Spinal cord (tissue), 10 donors: Measurements from ENCODE around the gene SEPTIN7. TPM values are rescaled to one million over a fixed set of nuclear protein-coding genes. Genes with fewer than 3 reads are reported as not detected.

Source experiments
- DNase-seq, 6 donors: peaks; one replicate each; pipeline versions ENCODE4 v3.0.0 to v3.0.0-alpha.2; 2013 to 2015; ENCODE audit warnings: low spot score in 6 of 6, low read depth in 4 of 6
- H3K27ac ChIP-seq: one replicate; pipeline ENCODE4 v1.5.1; 2013; ENCODE audit warnings: low read depth, low read length, control low read depth
- H3K27me3 ChIP-seq: one replicate; pipeline ENCODE4 v1.6.1; 2013; ENCODE audit warnings: low read length; ENCODE audit not compliant: control insufficient read depth, insufficient read depth
- H3K36me3 ChIP-seq: one replicate; pipeline ENCODE4 v1.6.1; 2013; ENCODE audit warnings: low read length; ENCODE audit not compliant: control insufficient read depth, insufficient read depth
- H3K4me1 ChIP-seq: one replicate; pipeline ENCODE4 v1.6.1; 2013; ENCODE audit warnings: low read length; ENCODE audit not compliant: control insufficient read depth, insufficient read depth
- H3K4me3 ChIP-seq: one replicate; pipeline ENCODE4 v1.5.1; 2013; ENCODE audit warnings: low read depth, low read length, control low read depth
- H3K9me3 ChIP-seq: one replicate; pipeline ENCODE4 v1.6.1; 2013; ENCODE audit warnings: low read length; ENCODE audit not compliant: control insufficient read depth, insufficient read depth
- WGBS: methylation state at CpG from one replicate; pipeline ENCODE4 v1.1.5; 2013; ENCODE audit warnings: missing lambda C conversion rate; ENCODE audit not compliant: insufficient coverage; 5-methylcytosine and 5-hydroxymethylcytosine counted together
- polyA plus RNA-seq, 2 donors: library from polyadenylated mRNA; unstranded; fragments of 120-200 nt; gene quantifications; one replicate each; pipeline ENCODE4 v1.2.1, GENCODE V29; 2013; ENCODE audit not compliant: insufficient read length in 2 of 2
- total RNA-seq, 2 donors: library from RNA; depleted of rRNA in 1 of 2; stranded (reverse); fragments of 120-200 nt in 1 of 2; fragments of >200 nt in 1 of 2; gene quantifications; one replicate each; pipeline versions ENCODE4 v1.2.3 to v1.2.4, GENCODE V29; 2013 to 2014
- donor health status: healthy.

Gene SEPTIN7
- total and polyA plus RNA-seq, 4 donors = 458 to 600 (median 521) TPM

DNA sequence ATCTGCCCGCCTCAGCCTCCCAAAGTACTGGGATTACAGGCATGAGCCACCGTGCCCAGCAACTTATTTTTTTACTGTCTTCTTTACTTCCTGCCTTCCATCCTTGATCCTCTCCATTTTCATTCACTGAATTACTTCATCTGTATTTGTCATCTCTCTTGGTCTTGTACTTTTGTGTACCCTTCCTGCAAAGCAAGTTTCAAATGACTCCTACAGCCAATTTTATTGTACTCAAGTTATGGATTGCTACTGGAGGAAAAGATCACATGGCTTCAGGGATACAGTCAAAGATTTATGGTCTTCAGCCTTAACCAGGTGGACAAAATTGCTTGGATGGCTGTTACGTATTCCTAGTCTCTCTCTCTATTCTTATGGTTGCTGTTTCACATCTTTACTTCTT lies 22.6 kb downstream of the SEPTIN7 start:
- Histone ChIP-seq H3K27ac (no peak overlapping the region), H3K36me3 (no peaks in the 10 kb centered on the region), H3K4me3 (no peak overlapping the region), H3K27me3 (no peaks in the 10 kb centered on the region), H3K9me3 (no peaks in the 10 kb centered on the region), H3K4me1 (no peaks in the 10 kb centered on the region)
- DNase-seq = no peak
- WGBS = 95% methylated on average over 2 of the region's 3 CpGs

DNA sequence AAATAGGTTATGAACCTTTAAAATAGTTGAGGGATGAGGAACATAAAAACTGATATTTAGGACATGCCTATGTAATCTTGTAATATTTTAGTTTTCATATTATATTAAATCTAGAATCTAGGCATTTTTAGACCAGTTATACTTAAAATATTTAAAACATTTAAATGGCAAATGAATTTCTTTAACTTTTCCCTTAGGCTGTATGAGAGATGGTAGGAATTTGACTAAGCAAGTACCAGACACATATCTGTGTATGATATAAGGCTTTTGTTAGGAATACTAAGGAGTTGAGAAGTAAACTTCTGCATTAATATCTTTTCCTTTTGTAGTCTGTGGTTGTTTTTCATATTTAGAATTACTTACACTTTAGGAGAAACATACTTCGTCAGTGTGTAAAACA lies 25.1 kb downstream of the SEPTIN7 start:
- Histone ChIP-seq H3K4me1 (no peaks in the 10 kb centered on the region), H3K27me3 (no peaks in the 10 kb centered on the region), H3K9me3 (no peaks in the 10 kb centered on the region), H3K36me3 (no peaks in the 10 kb centered on the region), H3K27ac (no peak overlapping the region), H3K4me3 (no peak overlapping the region)
- WGBS = no CpG with 5 or more reads among the region's 1 CpG
- no peak for DNase-seq

DNA sequence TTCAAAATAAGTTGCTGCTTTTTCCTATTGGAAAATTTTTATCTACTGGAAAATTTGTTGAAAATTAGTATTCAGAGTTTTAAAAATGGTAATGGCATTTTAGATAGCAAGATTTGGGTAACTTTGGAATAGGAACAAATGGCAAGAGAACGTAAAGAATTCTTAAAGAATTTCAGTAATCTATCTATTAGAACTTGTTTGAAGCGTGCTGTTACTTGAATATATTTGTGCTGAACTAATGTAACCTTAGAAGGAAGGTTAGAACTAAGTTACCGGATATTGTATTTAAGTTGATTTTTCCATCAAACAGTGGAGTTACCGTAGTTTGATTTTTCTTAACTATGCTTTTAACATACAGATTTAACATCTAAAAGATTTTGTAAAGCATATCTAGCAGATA lies 25.9 kb downstream of the SEPTIN7 start:
- H3K9me3 ChIP-seq = no peaks in the 10 kb centered on the region
- H3K27ac ChIP-seq = no peak overlapping the region
- no peak overlapping the region for H3K4me3 ChIP-seq
- H3K4me1 ChIP-seq = no peaks in the 10 kb centered on the region
- no peak for DNase-seq
- H3K27me3 ChIP-seq = no peaks in the 10 kb centered on the region
- no CpG with 5 or more reads among the region's 4 CpGs for WGBS
- H3K36me3 ChIP-seq = no peaks in the 10 kb centered on the region

DNA sequence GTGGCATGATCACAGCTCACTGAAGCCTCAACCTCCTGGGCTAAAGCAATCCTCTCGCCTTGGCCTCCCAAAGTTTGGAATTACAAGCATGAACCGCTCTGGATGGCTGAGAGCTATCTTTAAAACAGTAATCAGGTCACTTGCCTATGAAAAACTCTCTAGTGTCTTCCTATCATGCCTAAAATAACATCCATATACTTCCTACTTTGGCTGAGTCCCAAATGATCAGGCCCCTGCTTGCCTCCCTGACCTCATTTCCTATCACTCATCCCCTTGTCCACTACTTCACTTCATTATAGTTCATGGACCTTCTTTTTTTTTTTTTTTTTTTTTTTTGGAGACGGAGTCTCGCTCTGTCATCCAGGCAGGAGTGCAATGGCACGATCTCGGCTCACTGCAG lies 28.0 kb downstream of the SEPTIN7 start:
- Histone ChIP-seq H3K27ac (no peak overlapping the region), H3K4me1 (no peaks in the 10 kb centered on the region), H3K9me3 (no peaks in the 10 kb centered on the region), H3K36me3 (no peaks in the 10 kb centered on the region), H3K27me3 (no peaks in the 10 kb centered on the region), H3K4me3 (no peak overlapping the region)
- WGBS = 97% methylated on average over 6 of the region's 6 CpGs
- DNase-seq = no peak

DNA sequence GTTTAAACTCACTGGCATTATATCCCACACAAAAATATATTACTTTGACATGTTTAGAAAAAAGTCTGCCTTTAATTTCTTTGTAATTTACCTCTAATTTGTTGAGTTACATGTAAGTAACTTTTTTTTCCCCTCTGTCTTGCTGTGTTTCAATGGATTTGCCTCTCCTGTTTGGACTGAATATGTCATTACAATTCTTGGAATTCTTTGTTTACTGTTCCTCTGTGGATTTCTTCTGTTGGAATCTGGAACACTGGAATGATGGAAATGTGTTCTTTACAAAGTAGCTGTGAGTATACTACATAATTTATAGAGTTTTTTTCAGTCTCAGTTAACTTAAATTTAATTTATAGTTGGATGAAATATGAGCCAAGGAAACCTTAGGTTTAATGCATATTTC lies 30.4 kb downstream of the SEPTIN7 start:
- Histone ChIP-seq H3K27me3 (no peaks in the 10 kb centered on the region), H3K36me3 (no peaks in the 10 kb centered on the region), H3K9me3 (no peaks in the 10 kb centered on the region), H3K4me3 (no peak overlapping the region), H3K27ac (no peak overlapping the region), H3K4me1 (no peaks in the 10 kb centered on the region)
- peak in 1 of 6 donors; percentile 10 for DNase-seq

DNA sequence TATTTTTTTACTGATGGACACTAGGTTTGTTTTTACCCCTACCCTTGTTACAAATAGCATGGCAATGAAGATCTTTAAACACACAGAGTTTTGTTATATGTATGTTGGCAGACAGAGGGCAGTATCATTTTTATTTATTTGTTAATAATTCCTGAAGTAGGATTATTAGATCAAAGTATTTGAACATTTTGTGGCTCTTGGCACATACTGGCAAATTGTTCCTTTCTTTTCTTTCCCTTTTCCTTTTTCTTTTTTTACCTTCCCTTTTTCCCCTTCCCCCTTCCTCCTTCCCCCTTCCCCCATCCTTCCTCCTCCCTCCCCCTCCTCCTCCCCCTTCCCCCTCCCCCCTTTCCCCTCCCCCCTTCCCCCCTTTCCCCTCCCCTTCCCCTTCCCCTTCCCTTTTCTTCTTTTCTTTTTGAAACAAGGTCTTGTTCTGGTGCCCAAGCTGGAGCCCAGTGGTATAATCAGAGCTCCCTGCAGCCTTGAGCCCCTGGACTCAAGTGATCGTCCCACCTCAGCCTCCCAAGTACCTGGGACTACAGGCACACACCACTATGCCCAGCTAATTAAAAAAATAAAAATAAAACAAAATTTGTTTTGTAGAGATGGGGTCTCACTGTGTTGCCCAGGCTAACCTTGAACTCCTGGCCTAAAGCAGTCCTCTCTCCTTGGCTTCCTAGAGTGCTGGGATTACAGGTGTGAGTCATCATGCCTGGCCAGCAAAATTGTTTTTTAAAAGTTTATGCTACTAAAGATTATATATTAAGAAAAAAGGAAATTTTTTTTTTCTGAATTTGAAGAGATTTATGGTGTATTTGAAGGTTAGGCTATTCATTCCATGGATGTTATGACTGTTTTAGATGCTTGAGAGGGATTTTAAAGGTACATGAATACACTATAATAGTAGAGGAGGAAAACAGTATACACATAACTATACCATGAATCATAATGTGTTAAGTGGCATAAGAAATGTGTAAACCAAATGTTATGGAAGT lies 39.3 kb downstream of the SEPTIN7 start:
- Histone ChIP-seq H3K27me3 (no peaks in the 10 kb centered on the region), H3K27ac (no peak overlapping the region), H3K4me1 (no peaks in the 10 kb centered on the region), H3K9me3 (no peaks in the 10 kb centered on the region), H3K4me3 (no peak overlapping the region), H3K36me3 (no peaks in the 10 kb centered on the region)
- WGBS = no CpG with 5 or more reads among the region's 1 CpG
- no peak for DNase-seq

DNA sequence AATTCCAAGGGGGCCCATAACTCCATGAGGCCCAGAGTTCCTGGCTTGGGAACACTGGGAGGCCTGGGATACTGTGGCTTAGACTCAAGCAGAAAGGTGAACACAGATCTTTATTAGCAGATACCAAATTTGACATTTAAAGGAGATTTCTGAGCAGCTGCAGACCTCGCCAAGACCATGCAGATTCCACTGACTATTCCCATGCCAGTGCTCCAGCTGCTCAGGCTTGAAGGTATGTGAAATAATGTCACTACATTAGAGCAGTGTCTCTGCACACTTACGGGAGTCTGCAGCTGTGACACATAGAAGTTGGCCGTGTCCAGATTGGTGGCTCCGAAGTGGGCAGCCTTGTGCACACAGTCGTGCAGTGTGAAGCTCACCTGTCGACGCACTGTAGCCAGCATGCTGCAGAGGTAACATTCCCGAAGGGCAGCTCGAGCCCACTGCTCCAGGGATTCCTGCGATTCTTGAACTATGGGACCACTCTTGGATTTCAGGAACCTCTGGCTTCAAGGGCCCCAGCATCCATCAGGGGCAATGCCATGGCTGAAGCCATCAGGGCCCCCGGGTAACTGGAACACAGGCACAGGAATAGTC lies 46.1 kb downstream of the SEPTIN7 start:
- peaks cover 7% of the 10 kb centered on the region for H3K36me3 ChIP-seq
- H3K4me3 ChIP-seq = no peak overlapping the region
- DNase-seq = no peak
- WGBS = 92% methylated on average over 10 of the region's 11 CpGs
- no peaks in the 10 kb centered on the region for H3K9me3 ChIP-seq
- no peaks in the 10 kb centered on the region for H3K4me1 ChIP-seq
- H3K27ac ChIP-seq = no peak overlapping the region
- no peaks in the 10 kb centered on the region for H3K27me3 ChIP-seq

DNA sequence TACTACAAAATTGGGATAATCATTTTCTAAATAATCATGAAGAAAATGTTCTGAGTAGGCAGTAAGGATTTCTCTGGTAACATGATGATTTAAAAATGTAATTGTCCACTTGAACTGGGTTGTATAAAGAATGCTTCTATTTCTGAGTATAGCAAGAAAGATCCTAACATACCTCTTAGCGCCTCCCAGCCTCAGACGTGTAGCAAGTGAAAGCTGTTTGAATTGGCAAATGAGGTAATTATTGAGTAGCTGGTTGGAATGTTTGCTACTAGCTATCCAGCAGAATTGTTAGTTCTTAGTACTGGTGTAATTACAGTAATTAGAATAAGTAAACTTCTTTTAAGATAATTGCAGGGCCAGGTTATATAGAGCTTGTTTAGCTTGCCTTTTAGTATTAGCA lies 47.9 kb downstream of the SEPTIN7 start:
- Histone ChIP-seq H3K36me3 (peaks cover 7% of the 10 kb centered on the region), H3K9me3 (no peaks in the 10 kb centered on the region), H3K27ac (no peak overlapping the region), H3K4me1 (no peaks in the 10 kb centered on the region), H3K4me3 (no peak overlapping the region), H3K27me3 (no peaks in the 10 kb centered on the region)
- DNase-seq = peak in 1 of 6 donors; percentile 20
- WGBS = no CpG with 5 or more reads among the region's 2 CpGs

DNA sequence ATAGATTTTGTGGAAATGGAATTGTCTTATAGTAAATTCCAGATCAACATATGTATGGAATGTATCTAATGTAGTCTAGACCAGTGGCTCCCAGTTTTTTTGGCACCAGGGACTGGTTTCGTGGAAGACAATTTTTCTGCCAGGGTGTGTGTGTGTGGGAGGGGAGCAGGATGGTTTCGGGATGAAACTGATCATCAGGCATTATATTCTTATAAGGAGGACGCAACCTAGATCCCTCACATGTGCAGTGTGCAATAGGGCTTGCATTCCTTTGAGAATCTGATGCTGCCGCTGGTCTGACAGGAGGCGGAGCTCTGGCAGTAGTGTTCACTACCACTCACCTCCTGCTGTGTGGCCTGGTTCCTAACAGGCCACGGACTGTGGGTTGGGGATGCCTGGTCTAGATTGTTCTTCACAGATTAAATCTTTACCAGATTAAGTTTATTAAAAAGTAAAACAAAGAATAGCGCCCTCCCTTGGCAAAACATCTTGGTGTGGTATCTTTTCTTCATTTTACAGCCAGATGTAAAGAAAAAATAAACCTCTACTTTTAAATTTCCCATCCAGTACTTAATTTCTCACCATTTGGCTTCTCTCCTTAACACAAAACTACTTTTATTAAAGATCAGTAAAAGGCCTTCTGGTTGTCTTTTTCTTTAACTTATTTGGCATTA lies 48.4 kb downstream of the SEPTIN7 start:
- DNase-seq = peak in 1 of 6 donors; percentile 1
- no peak overlapping the region for H3K27ac ChIP-seq
- H3K4me1 ChIP-seq = no peaks in the 10 kb centered on the region
- H3K27me3 ChIP-seq = no peaks in the 10 kb centered on the region
- peaks cover 7% of the 10 kb centered on the region for H3K36me3 ChIP-seq
- WGBS = 92% methylated on average over 3 of the region's 7 CpGs
- no peaks in the 10 kb centered on the region for H3K9me3 ChIP-seq
- H3K4me3 ChIP-seq = no peak overlapping the region
